ENCODE results near the gene ETV5.

DNA sequence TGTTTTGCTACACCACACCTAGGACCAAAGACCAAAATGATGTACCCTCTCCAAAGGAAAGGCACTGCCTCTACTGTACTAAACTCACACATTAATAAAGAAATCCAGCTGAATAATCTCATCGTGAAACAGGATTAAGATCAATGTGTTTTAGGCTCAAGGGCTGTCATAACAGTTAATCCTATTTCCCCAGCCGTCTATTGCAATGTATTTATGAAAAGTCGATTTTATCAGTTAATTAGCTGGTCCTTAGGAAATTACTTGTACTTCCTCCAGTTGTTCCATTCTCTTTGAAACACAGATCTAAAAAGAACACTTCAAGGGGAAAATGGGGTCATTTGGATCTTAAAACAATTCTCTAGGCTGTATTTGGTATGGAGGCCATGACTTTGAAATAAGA, 8.5 kb downstream of the ETV5 start:
- TF ChIP-seq TAF1 (conservative IDR thresholded peaks at IDR 0.05) (no peak), YY1 (IDR thresholded peaks at IDR 0.05) (no peak), JUND (IDR thresholded peaks at IDR 0.05) (no peak), RAD21 (IDR thresholded peaks at IDR 0.05) (no peak), HNF4A (conservative IDR thresholded peaks at IDR 0.05) (no peak), REST (IDR thresholded peaks at IDR 0.05) (no peak), RXRA (IDR thresholded peaks at IDR 0.05) (no peak)
- TF ChIP-seq, protein P1, sequence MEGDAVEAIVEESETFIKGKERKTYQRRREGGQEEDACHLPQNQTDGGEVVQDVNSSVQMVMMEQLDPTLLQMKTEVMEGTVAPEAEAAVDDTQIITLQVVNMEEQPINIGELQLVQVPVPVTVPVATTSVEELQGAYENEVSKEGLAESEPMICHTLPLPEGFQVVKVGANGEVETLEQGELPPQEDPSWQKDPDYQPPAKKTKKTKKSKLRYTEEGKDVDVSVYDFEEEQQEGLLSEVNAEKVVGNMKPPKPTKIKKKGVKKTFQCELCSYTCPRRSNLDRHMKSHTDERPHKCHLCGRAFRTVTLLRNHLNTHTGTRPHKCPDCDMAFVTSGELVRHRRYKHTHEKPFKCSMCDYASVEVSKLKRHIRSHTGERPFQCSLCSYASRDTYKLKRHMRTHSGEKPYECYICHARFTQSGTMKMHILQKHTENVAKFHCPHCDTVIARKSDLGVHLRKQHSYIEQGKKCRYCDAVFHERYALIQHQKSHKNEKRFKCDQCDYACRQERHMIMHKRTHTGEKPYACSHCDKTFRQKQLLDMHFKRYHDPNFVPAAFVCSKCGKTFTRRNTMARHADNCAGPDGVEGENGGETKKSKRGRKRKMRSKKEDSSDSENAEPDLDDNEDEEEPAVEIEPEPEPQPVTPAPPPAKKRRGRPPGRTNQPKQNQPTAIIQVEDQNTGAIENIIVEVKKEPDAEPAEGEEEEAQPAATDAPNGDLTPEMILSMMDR (IDR thresholded peaks at IDR 0.05; ENCODE audit: low read depth, low read length, missing input control) = no peak
- TF ChIP-seq, protein P2, sequence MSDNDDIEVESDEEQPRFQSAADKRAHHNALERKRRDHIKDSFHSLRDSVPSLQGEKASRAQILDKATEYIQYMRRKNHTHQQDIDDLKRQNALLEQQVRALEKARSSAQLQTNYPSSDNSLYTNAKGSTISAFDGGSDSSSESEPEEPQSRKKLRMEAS (IDR thresholded peaks at IDR 0.05) = no peak
- TF ChIP-seq, protein P3, sequence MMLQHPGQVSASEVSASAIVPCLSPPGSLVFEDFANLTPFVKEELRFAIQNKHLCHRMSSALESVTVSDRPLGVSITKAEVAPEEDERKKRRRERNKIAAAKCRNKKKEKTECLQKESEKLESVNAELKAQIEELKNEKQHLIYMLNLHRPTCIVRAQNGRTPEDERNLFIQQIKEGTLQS (IDR thresholded peaks at IDR 0.05) = no peak
